Measurements from ENCODE around the gene TJAP1. TPM values are rescaled to one million over a fixed set of nuclear protein-coding genes. Genes with fewer than 3 reads are reported as not detected.

Gene TJAP1
- total and polyA plus RNA-seq, 2 donors (not counting 3 experiments of a cell fraction or from before 2014, with no cell fraction given), result 28.4 to 31.8 TPM

- Histone ChIP-seq H3K79me2 (ENCODE audit: control insufficient read depth, insufficient read depth, low read length) (no peaks in the 10 kb centered on the region), H3K4me3 (replicated peaks in 1 of 3; ENCODE audit: insufficient read depth in 1 of 3, low read depth in 1 of 3, low read length in 3 of 3) (no peak overlapping the region), H3K4me2 (ENCODE audit: insufficient read depth, low read length) (no peak overlapping the region), H3K27me3 (ENCODE audit: control insufficient read depth in 2 of 2, insufficient read depth in 2 of 2, low read length in 2 of 2) (no peaks in the 10 kb centered on the region), H2AFZ (ENCODE audit: low read depth, low read length) (no peak overlapping the region), H3K4me1 (ENCODE audit: control insufficient read depth, extremely low read depth, insufficient read depth, low read length) (no peaks in the 10 kb centered on the region), H3K9me3 (replicated peaks; ENCODE audit: control insufficient read depth, insufficient read depth, low read length) (no peaks in the 10 kb centered on the region), H3K9me1 (replicated peaks; ENCODE audit: control insufficient read depth, extremely low read depth, insufficient read depth, low read length) (no peaks in the 10 kb centered on the region), H4K20me1 (replicated peaks; ENCODE audit: control insufficient read depth, extremely low read depth, insufficient read depth, low read length) (no peaks in the 10 kb centered on the region), H3K36me3 (ENCODE audit: control insufficient read depth in 2 of 2, extremely low read depth in 1 of 2, insufficient read depth in 2 of 2, low read length in 2 of 2) (peaks cover 5 to 48% of the 10 kb centered on the region in 2 experiments), H3K9ac (replicated peaks; ENCODE audit: extremely low read depth, insufficient read depth, low read length) (no peak overlapping the region), H3K27ac (ENCODE audit: insufficient read depth, low read depth, low read length) (no peak overlapping the region)
- FAIRE-seq (no peak), DNase-seq (ENCODE audit: low read depth, low spot score) (no peak)
- TF ChIP-seq EZH2 (IDR thresholded peaks at IDR 0.05; ENCODE audit: borderline replicate concordance, low read depth, low read length, severe bottlenecking), result no peak
- TF ChIP-seq POLR2AphosphoS5 (IDR thresholded peaks at IDR 0.05; ENCODE audit: insufficient read depth, low read depth, low read length), result no peak
- TF ChIP-seq GATA2 (IDR thresholded peaks at IDR 0.05; ENCODE audit: insufficient read depth, insufficient read length, low read depth, low read length), result no peak
- no peak for TF ChIP-seq JUN (IDR thresholded peaks at IDR 0.05; ENCODE audit: borderline replicate concordance, insufficient read depth, insufficient read length, low read depth)
- no peak for TF ChIP-seq MYC (IDR thresholded peaks at IDR 0.05; ENCODE audit: low read depth, low read length)
- no peak for TF ChIP-seq MAX (IDR thresholded peaks at IDR 0.05; ENCODE audit: insufficient read depth, insufficient read length)
- TF ChIP-seq FOS (IDR thresholded peaks at IDR 0.05; ENCODE audit: borderline replicate concordance, insufficient read depth, low read length), result no peak
- TF ChIP-seq CTCF (IDR thresholded peaks at IDR 0.05; ENCODE audit: extremely low read depth in 1 of 2, insufficient read depth in 1 of 2, low read depth in 1 of 2, low read length in 2 of 2), result no peak
- no peak for TF ChIP-seq POLR2A (IDR thresholded peaks at IDR 0.05; ENCODE audit: low read depth, low read length)
- intact Hi-C loops (cut with micrococcal nuclease), result no loop called here
- CTCF ChIA-PET, result interaction anchor here (21.3 kb wide), 1 partner anchor 56 kb away, joined by 289 read pairs; the partner anchor contains the start of gene LRRC73
- TSS peak; percentile 16 for BruUV-seq (replicated peaks)
- POLR2A ChIA-PET, result no interaction called here
- dilution Hi-C loops (cut with MboI; ENCODE audit: extremely low pct_ligation_motif_present, low sequenced_read_pairs), result no loop called here
These were observed 31.8 kb upstream of the TJAP1 start for GRCh38 chr6:43445576-43445975.
